HEK293 (cell line): ENCODE data around the gene RAD50.

Experiments
- KLF8 ChIP-seq: fragments of 450-650 bp; formaldehyde crosslinking; IDR thresholded peaks from 2 replicates; pipeline ENCODE4 v1.5.1; 2016; ENCODE audit warnings: missing biosample characterization, missing genetic modification characterization
- ZFHX2 ChIP-seq: fragments of 450-650 bp; formaldehyde crosslinking; conservative IDR thresholded peaks from 2 replicates; pipeline ENCODE4 v1.5.1; 2016; ENCODE audit warnings: missing biosample characterization, missing genetic modification characterization
- ZNF10 ChIP-seq: fragments of 450-650 bp; formaldehyde crosslinking; IDR thresholded peaks from 2 replicates; pipeline ENCODE4 v1.5.1; 2017; ENCODE audit warnings: missing biosample characterization, missing genetic modification characterization
- ZNF248 ChIP-seq: fragments of 450-650 bp; formaldehyde crosslinking; IDR thresholded peaks from 2 replicates; pipeline ENCODE4 v1.5.1; 2017; ENCODE audit warnings: missing biosample characterization, missing genetic modification characterization
- ZNF555 ChIP-seq: fragments of 450-650 bp; formaldehyde crosslinking; conservative IDR thresholded peaks from 2 replicates; pipeline ENCODE4 v1.5.1; 2017; ENCODE audit warnings: missing biosample characterization, mild to moderate bottlenecking, missing genetic modification characterization, inconsistent platforms
- ZNF658 ChIP-seq: fragments of 450-650 bp; formaldehyde crosslinking; IDR thresholded peaks from 2 replicates; pipeline ENCODE4; 2016; ENCODE audit warnings: missing biosample characterization, missing genetic modification characterization
- ZNF777 ChIP-seq: fragments of 450-650 bp; formaldehyde crosslinking; IDR thresholded peaks from 2 replicates; pipeline ENCODE4 v1.5.1; 2017; ENCODE audit warnings: missing biosample characterization, missing genetic modification characterization, borderline replicate concordance
- ZSCAN23 ChIP-seq: fragments of 450-650 bp; formaldehyde crosslinking; IDR thresholded peaks from 2 replicates; pipeline ENCODE4 v1.5.1; 2016; ENCODE audit warnings: missing biosample characterization, missing genetic modification characterization
- TF ChIP-seq, protein P1 (sequence below): fragments of 450-650 bp; formaldehyde crosslinking; IDR thresholded peaks from 2 replicates; pipeline ENCODE4 v1.5.1; 2016; ENCODE audit warnings: missing biosample characterization, missing genetic modification characterization, low read depth
- TF ChIP-seq, protein P2 (sequence below): fragments of 450-650 bp; formaldehyde crosslinking; IDR thresholded peaks from 2 replicates; pipeline ENCODE4 v1.5.1; 2016; ENCODE audit warnings: missing biosample characterization, missing genetic modification characterization
- TF ChIP-seq, protein P3 (sequence below): fragments of 450-650 bp; formaldehyde crosslinking; IDR thresholded peaks from 2 replicates; pipeline ENCODE4 v1.5.1; 2016; ENCODE audit warnings: missing biosample characterization, missing genetic modification characterization
- TF ChIP-seq, protein P4 (sequence below): sonication (generic); formaldehyde crosslinking; IDR thresholded peaks from 2 replicates; pipeline ENCODE4 v1.8.1; 2022; ENCODE audit warnings: mild to moderate bottlenecking, moderate library complexity, missing genetic modification reagents
- TF ChIP-seq, protein P5 (sequence below): fragments of 450-650 bp; formaldehyde crosslinking; IDR thresholded peaks from 2 replicates; pipeline ENCODE4 v1.5.1; 2016; ENCODE audit warnings: missing biosample characterization, missing genetic modification characterization

DNA sequence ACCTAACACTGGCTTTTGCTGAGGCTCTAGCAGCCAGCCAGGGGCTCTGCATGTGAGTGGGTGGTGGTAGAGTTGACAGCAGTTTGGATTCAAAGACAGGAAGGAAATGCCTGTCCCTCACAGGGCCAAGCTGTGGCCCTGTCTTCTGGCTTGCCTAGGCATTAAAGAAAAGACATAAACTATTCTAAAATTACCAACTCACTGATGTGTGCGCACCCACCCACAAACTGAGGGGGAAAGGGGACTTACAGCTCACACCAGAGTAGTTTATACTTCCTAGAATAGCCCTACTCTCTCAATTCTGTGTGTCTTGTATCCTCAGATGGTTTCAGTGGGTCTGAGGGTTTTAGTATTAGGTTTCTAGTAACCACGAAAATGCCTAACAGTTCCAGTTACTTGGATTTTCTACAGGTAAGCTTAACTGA, 82.9 kb downstream of the RAD50 start:
- TF ChIP-seq, protein P1, sequence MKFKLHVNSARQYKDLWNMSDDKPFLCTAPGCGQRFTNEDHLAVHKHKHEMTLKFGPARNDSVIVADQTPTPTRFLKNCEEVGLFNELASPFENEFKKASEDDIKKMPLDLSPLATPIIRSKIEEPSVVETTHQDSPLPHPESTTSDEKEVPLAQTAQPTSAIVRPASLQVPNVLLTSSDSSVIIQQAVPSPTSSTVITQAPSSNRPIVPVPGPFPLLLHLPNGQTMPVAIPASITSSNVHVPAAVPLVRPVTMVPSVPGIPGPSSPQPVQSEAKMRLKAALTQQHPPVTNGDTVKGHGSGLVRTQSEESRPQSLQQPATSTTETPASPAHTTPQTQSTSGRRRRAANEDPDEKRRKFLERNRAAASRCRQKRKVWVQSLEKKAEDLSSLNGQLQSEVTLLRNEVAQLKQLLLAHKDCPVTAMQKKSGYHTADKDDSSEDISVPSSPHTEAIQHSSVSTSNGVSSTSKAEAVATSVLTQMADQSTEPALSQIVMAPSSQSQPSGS (tag by site-specific recombination): no peak
- TF ChIP-seq, protein P2, sequence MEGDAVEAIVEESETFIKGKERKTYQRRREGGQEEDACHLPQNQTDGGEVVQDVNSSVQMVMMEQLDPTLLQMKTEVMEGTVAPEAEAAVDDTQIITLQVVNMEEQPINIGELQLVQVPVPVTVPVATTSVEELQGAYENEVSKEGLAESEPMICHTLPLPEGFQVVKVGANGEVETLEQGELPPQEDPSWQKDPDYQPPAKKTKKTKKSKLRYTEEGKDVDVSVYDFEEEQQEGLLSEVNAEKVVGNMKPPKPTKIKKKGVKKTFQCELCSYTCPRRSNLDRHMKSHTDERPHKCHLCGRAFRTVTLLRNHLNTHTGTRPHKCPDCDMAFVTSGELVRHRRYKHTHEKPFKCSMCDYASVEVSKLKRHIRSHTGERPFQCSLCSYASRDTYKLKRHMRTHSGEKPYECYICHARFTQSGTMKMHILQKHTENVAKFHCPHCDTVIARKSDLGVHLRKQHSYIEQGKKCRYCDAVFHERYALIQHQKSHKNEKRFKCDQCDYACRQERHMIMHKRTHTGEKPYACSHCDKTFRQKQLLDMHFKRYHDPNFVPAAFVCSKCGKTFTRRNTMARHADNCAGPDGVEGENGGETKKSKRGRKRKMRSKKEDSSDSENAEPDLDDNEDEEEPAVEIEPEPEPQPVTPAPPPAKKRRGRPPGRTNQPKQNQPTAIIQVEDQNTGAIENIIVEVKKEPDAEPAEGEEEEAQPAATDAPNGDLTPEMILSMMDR (tag by site-specific recombination): no peak
- TF ChIP-seq ZNF658 (tag by site-specific recombination): no peak
- TF ChIP-seq, protein P3, sequence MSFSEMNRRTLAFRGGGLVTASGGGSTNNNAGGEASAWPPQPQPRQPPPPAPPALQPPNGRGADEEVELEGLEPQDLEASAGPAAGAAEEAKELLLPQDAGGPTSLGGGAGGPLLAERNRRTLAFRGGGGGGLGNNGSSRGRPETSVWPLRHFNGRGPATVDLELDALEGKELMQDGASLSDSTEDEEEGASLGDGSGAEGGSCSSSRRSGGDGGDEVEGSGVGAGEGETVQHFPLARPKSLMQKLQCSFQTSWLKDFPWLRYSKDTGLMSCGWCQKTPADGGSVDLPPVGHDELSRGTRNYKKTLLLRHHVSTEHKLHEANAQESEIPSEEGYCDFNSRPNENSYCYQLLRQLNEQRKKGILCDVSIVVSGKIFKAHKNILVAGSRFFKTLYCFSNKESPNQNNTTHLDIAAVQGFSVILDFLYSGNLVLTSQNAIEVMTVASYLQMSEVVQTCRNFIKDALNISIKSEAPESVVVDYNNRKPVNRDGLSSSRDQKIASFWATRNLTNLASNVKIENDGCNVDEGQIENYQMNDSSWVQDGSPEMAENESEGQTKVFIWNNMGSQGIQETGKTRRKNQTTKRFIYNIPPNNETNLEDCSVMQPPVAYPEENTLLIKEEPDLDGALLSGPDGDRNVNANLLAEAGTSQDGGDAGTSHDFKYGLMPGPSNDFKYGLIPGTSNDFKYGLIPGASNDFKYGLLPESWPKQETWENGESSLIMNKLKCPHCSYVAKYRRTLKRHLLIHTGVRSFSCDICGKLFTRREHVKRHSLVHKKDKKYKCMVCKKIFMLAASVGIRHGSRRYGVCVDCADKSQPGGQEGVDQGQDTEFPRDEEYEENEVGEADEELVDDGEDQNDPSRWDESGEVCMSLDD (tag by site-specific recombination): no peak
- no peak for TF ChIP-seq KLF8 (tag by site-specific recombination)
- TF ChIP-seq, protein P4, sequence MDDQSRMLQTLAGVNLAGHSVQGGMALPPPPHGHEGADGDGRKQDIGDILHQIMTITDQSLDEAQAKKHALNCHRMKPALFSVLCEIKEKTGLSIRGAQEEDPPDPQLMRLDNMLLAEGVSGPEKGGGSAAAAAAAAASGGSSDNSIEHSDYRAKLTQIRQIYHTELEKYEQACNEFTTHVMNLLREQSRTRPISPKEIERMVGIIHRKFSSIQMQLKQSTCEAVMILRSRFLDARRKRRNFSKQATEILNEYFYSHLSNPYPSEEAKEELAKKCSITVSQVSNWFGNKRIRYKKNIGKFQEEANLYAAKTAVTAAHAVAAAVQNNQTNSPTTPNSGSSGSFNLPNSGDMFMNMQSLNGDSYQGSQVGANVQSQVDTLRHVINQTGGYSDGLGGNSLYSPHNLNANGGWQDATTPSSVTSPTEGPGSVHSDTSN (CRISPR knock-in tag): no peak
- TF ChIP-seq ZNF248 (tag by site-specific recombination): no peak
- no peak for TF ChIP-seq ZFHX2 (tag by site-specific recombination)
- no peak for TF ChIP-seq ZSCAN23
- no peak for TF ChIP-seq ZNF777 (tag by site-specific recombination)
- TF ChIP-seq, protein P5, sequence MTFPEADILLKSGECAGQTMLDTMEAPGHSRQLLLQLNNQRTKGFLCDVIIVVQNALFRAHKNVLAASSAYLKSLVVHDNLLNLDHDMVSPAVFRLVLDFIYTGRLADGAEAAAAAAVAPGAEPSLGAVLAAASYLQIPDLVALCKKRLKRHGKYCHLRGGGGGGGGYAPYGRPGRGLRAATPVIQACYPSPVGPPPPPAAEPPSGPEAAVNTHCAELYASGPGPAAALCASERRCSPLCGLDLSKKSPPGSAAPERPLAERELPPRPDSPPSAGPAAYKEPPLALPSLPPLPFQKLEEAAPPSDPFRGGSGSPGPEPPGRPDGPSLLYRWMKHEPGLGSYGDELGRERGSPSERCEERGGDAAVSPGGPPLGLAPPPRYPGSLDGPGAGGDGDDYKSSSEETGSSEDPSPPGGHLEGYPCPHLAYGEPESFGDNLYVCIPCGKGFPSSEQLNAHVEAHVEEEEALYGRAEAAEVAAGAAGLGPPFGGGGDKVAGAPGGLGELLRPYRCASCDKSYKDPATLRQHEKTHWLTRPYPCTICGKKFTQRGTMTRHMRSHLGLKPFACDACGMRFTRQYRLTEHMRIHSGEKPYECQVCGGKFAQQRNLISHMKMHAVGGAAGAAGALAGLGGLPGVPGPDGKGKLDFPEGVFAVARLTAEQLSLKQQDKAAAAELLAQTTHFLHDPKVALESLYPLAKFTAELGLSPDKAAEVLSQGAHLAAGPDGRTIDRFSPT (tag by site-specific recombination): no peak
- TF ChIP-seq ZNF10 (tag by site-specific recombination): no peak
- no peak for TF ChIP-seq ZNF555 (tag by site-specific recombination)
